Mucosa of rectum (tissue), 2 donors: ENCODE results near the gene KCNK16.

Source experiments
- H3K27ac ChIP-seq, 2 donors: one replicate each; pipeline ENCODE4 v1.7.0; 2013; ENCODE audit warnings: inconsistent platforms in 2 of 2, low read depth in 2 of 2, low read length in 2 of 2
- H3K27me3 ChIP-seq, 2 donors: one replicate each; pipeline ENCODE4 v1.7.0; 2013; ENCODE audit warnings: low read length in 2 of 2; ENCODE audit not compliant: control insufficient read depth in 2 of 2, insufficient read depth in 2 of 2
- H3K36me3 ChIP-seq, 2 donors: one replicate each; pipeline ENCODE4 v1.7.0; 2013; ENCODE audit warnings: low read length in 2 of 2; ENCODE audit not compliant: control insufficient read depth in 2 of 2, insufficient read depth in 2 of 2
- H3K4me1 ChIP-seq, 2 donors: one replicate each; pipeline ENCODE4 v1.7.0; 2013; ENCODE audit warnings: low read length in 2 of 2, mild to moderate bottlenecking in 1 of 2; ENCODE audit not compliant: control insufficient read depth in 2 of 2, insufficient read depth in 2 of 2
- H3K4me3 ChIP-seq, 2 donors: one replicate each; pipeline ENCODE4 v1.7.0; 2013; ENCODE audit warnings: low read length in 2 of 2
- H3K9ac ChIP-seq, 2 donors: one replicate each; pipeline ENCODE4 v1.7.0; 2013; ENCODE audit warnings: low read length in 2 of 2, low read depth in 1 of 2, mild to moderate bottlenecking in 1 of 2
- H3K9me3 ChIP-seq, 2 donors: one replicate each; pipeline ENCODE4 v1.7.0; 2013; ENCODE audit warnings: low read length in 2 of 2; ENCODE audit not compliant: control insufficient read depth in 2 of 2
- donor health status: healthy.
- donor health status: Normal muscosa, but diverticular disease.

The KCNK16 gene

GRCh38 chr6:39280247-39280731 lies 42.2 kb downstream of the KCNK16 start:
- Histone ChIP-seq H3K4me3 (peak overlapping the region; percentile 9 to 43), H3K27ac (peak overlapping the region; percentile 94 to 99), H3K4me1 (peaks cover 28 to 60% of the 10 kb centered on the region in 2 donors), H3K9ac (peak overlapping the region; percentile 60 to 71), H3K9me3 (no peaks in the 10 kb centered on the region), H3K36me3 (no peaks in the 10 kb centered on the region), H3K27me3 (no peaks in the 10 kb centered on the region)

DNA sequence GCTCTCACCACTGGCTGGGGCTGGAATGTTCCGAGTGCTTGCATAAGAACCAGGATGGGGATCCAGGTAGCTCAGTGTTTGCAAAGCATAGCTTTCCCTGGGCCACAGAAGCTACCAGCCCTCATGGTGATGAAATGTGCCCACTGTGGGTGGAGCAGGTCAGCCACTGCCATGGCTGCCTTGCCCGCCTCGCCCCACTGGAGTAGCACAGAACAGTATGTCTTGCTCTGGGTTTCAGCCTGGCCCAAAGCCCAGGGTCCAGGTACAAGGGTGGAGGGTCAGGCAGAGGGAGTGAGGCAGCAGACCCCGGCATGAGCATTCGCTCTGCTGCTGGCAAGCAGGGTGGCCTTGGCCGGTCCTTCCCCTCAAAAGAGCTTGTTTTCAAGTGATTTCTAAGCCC lies 43.0 kb downstream of the KCNK16 start:
- peak overlapping the region in 1 of 2 donors; percentile 18 for H3K4me3 ChIP-seq
- peak overlapping the region in 1 of 2 donors; percentile 71 for H3K9ac ChIP-seq
- H3K4me1 ChIP-seq = peaks cover 28 to 60% of the 10 kb centered on the region in 2 donors
- no peaks in the 10 kb centered on the region for H3K36me3 ChIP-seq
- peak overlapping the region; percentile 94 to 99 for H3K27ac ChIP-seq
- H3K27me3 ChIP-seq = no peaks in the 10 kb centered on the region
- H3K9me3 ChIP-seq = no peaks in the 10 kb centered on the region

GRCh38 chr6:39276379-39276995 lies 46.0 kb downstream of the KCNK16 start:
- H3K36me3 ChIP-seq = no peaks in the 10 kb centered on the region
- no peaks in the 10 kb centered on the region for H3K27me3 ChIP-seq
- H3K9me3 ChIP-seq = no peaks in the 10 kb centered on the region
- peak overlapping the region in 1 of 2 donors; percentile 42 for H3K9ac ChIP-seq
- peaks cover 23 to 53% of the 10 kb centered on the region in 2 donors for H3K4me1 ChIP-seq
- no peak overlapping the region for H3K4me3 ChIP-seq
- peak overlapping the region; percentile 68 to 75 for H3K27ac ChIP-seq

GRCh38 chr6:39274903-39275302 lies 47.6 kb downstream of the KCNK16 start:
- no peak overlapping the region for H3K27ac ChIP-seq
- no peaks in the 10 kb centered on the region for H3K27me3 ChIP-seq
- no peaks in the 10 kb centered on the region for H3K36me3 ChIP-seq
- no peak overlapping the region for H3K4me3 ChIP-seq
- peaks cover 13 to 37% of the 10 kb centered on the region in 2 donors for H3K4me1 ChIP-seq
- no peak overlapping the region for H3K9ac ChIP-seq
- no peaks in the 10 kb centered on the region for H3K9me3 ChIP-seq

- Histone ChIP-seq H3K9me3 (no peaks in the 10 kb centered on the region), H3K4me3 (no peak overlapping the region), H3K9ac (no peak overlapping the region), H3K27me3 (no peaks in the 10 kb centered on the region), H3K27ac (no peak overlapping the region), H3K36me3 (no peaks in the 10 kb centered on the region), H3K4me1 (peaks cover 10 to 32% of the 10 kb centered on the region in 2 donors)
These were observed 48.0 kb downstream of the KCNK16 start for GRCh38 chr6:39274471-39274870.

DNA sequence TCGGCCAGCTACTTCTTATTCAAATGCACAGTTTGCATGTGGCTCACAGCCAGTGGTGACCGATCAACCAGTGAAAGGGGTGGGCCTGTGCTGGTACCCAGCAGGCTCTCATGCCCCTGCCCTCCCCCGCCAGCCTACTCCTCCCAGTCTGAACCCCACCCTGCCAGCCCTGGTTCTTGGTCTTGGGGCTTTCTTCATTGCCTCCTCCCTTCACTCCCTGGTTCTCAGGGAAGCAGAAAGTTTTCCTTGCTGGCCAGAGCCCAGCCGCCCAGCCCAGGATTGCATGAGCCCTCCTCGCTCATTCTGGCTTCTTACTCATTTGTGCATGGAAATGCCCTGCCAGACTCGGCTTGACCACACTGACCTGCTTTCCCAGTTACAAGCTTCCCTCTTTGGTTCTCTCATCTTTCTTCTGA lies 49.1 kb downstream of the KCNK16 start:
- Histone ChIP-seq H3K27ac (peak overlapping the region in 1 of 2 donors; percentile 15), H3K9me3 (no peaks in the 10 kb centered on the region), H3K9ac (peak overlapping the region in 1 of 2 donors; percentile 6), H3K27me3 (no peaks in the 10 kb centered on the region), H3K4me3 (no peak overlapping the region), H3K4me1 (peaks cover 4 to 27% of the 10 kb centered on the region in 2 donors), H3K36me3 (no peaks in the 10 kb centered on the region)

DNA sequence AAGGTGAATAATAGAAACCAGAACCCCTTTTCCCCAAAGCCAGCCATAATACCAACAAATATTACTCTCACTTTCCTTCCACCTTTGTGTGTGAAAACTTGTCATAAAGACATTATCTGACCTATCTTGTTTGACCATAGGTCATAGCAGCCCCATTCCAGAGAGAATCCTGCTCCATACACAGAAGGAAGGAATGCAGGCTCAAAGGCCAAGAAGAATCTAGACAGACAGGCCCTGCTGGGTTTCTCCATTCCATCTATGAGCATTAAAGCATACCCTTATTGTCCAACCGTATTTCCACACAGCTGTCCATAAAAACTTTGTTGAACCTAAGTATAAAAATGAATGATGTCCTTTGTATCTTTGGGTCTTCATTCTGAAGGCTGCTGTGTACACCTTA lies 52.5 kb downstream of the KCNK16 start:
- Histone ChIP-seq H3K4me1 (peaks cover 16 to 17% of the 10 kb centered on the region in 2 donors), H3K9me3 (no peaks in the 10 kb centered on the region), H3K9ac (no peak overlapping the region), H3K36me3 (no peaks in the 10 kb centered on the region), H3K27ac (no peak overlapping the region), H3K4me3 (no peak overlapping the region), H3K27me3 (no peaks in the 10 kb centered on the region)

DNA sequence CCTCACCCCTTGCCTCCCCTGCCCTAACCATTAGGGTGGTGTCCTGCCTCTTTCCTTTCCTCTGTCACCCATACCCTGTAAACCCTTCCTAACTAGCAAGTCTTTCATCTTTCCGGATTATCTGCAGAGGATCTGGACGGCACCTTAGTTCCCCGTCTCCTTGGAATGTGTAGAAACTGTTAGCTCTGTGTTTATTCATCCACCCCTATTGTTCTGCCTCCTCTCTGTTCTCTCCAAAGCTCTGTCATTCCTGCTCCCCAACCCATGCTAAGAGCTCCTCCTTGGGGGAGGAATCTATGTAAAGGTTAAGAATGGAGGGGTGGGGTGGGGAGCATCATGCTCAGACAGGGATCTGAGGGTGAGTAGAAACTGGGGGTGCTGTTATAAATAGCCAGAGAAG lies 53.8 kb downstream of the KCNK16 start:
- Histone ChIP-seq H3K4me3 (no peak overlapping the region), H3K9me3 (no peaks in the 10 kb centered on the region), H3K36me3 (no peaks in the 10 kb centered on the region), H3K9ac (no peak overlapping the region), H3K4me1 (peaks cover 17 to 18% of the 10 kb centered on the region in 2 donors), H3K27me3 (no peaks in the 10 kb centered on the region), H3K27ac (no peak overlapping the region)

DNA sequence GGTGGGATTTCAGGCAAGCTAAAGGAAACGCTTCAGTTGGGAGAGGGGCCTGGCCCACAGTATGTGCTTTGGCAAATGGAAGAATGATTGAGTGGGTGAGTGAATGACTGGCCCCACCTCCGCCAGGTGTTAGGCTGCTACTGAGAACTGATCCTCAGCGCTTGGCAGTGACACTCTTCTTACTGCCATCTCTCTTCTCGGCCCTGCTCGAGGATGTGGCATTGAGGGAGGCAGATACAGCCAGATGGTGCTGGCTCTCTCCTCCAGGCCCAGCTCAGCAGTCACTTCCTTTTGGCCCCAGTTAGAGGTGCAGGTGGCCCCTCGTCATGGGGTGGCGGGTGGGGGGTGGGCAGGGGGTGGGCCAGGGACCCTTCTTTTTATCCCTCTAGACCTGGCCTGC lies 54.3 kb downstream of the KCNK16 start:
- Histone ChIP-seq H3K9me3 (no peaks in the 10 kb centered on the region), H3K9ac (no peak overlapping the region), H3K4me3 (no peak overlapping the region), H3K27ac (no peak overlapping the region), H3K4me1 (peaks cover 16 to 17% of the 10 kb centered on the region in 2 donors), H3K36me3 (no peaks in the 10 kb centered on the region), H3K27me3 (no peaks in the 10 kb centered on the region)

- Histone ChIP-seq H3K4me1 (peaks cover 16 to 17% of the 10 kb centered on the region in 2 donors), H3K4me3 (peak overlapping the region in 1 of 2 donors; percentile 17), H3K27me3 (no peaks in the 10 kb centered on the region), H3K27ac (peak overlapping the region; percentile 72 to 79), H3K36me3 (no peaks in the 10 kb centered on the region), H3K9ac (peak overlapping the region in 1 of 2 donors; percentile 64), H3K9me3 (no peaks in the 10 kb centered on the region)
These were observed 55.6 kb downstream of the KCNK16 start for GRCh38 chr6:39266782-39267355.
